G401.6 (cell line): ENCODE measurements around the gene HSPB6.

Experiments
- FAIRE-seq: peaks from 2 replicates; lab custom pipeline; 2012; peaks lifted over from hg19 to GRCh38; lab: Jason Lieb, UNC

HSPB6 gene

GRCh38 chr19:35744430-35745327, 12.2 kb downstream of the HSPB6 start:
- FAIRE-seq, result peak; percentile 95

DNA sequence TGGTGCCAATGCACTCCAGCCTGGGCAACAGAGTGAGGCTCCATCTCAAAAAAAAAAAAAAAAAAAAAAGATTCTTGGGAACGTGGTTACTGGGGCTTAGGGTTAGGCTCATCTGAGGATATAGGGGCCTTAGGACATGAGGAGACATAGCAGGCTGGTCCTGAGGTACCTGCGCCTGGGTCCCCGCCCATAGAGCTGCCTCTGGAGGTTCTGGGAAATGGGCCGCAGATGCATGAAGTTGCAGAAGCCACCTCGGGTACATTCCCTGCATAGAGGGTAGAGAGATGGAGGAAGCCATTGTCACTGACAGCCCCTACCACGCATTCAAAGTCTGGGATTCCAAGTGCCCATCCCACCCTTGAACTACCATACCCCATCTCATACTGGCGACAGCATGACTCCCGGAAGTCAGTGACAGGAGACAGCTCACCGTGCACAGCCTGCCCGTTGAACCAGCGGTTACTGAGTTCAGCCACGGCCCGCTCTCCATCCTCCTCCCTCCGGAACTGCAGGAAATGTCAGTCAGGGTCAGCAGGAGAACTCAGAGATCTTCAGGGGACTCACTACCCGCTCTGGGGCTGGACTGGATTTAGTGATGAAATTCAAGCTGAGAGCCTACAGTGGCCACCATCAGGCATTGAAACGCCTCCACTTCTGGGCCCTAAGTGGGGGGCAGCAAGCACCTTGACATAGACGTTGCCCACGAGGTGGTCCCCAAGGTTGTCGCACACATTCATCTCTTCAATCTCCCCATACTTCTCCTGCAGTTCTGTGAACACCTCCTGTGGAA, 13.0 kb downstream of the HSPB6 start:
- no peak for FAIRE-seq

DNA sequence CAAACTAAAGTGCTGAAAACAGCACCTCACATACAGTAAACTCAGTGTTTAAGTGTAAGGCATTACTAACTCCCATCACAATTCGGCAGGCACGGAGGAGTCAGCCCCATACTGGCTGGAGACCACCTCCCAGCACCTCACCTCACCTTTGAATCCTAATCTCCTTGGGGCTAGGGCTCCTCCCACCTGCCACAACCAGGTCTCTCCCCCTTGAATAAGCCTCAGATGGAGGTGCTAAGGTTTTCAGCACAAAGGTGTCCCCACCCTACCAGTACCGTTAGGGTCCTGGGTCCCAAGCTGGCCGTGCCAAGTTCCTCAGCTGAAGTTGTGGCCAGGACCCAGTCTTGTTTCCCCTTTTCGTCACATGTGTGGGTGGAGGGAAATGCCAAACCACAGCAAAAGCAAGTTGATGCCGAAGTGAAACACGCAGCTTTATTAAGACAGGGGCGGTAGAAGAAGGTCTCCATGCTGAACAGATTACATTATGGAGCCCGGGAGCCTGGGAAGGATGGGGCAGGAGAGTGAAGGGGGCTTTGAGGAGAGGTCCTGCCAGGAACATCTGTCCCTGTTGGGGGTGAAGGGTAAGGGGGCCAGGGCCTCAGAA, 14.6 kb downstream of the HSPB6 start, which contains the start of gene IGFLR1:
TSS of gene IGFLR1 (minus strand) at position 332 of the 604 bp plus-strand sequence. CDS start 1,272 bp downstream, outside the sequence.
- no peak for FAIRE-seq

- FAIRE-seq, result no peak
Measured at GRCh38 chr19:35741203-35741515, 15.7 kb downstream of the HSPB6 start.

GRCh38 chr19:35740423-35741202, 16.2 kb downstream of the HSPB6 start:
- peak; percentile 96 for FAIRE-seq

GRCh38 chr19:35740108-35740422, 16.8 kb downstream of the HSPB6 start:
- FAIRE-seq, result no peak

- FAIRE-seq, result no peak
Measured at GRCh38 chr19:35739275-35740107, 17.3 kb downstream of the HSPB6 start.

- no peak for FAIRE-seq
Measured at GRCh38 chr19:35738887-35739229, 18.0 kb downstream of the HSPB6 start.

GRCh38 chr19:35738021-35738886, 18.6 kb downstream of the HSPB6 start:
- no peak for FAIRE-seq

DNA sequence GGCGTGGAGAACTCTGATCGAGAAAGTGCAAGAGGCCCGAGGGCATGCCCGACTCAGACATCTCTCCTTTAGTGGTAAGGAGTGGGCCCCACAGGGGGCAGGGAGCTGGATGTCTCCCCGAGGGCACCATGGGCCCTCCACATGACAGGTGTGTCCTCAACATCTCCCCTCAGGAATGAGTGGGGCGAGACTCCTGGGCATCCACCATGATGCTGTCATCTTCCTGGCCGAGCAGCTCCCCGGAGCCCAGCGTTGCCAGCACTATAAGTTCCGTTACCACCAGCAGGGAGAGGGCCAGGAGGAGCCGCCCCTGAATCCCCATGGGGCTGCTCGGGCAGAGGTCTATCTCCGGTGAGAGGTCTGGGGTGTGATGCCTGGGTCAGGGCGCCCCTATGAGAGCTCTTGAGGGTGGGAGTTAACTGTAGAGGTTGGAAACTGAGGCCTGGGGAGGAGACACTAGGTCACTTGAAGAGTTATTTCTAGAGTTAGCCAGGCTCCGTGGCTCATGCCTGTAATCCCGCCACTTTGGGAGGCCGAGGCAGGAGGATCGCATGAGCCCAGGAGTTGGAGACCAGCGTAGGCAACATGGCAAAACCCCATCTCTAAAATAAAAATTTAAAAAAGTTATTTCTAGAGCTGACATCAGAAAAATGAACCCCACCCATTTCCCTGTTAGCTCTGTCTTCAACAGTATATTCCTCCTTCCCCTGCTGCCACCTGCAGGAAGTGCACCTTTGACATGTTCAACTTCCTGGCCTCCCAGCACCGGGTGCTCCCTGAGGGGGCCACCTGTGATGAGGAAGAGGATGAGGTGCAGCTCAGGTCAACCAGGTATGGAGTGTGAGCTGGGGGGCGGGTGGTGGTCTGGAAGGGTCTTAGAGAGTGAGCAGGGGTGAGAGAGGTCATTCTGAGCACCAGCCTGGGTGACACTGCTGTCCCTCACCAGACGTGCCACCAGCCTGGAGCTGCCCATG, 19.6 kb downstream of the HSPB6 start:
- no peak for FAIRE-seq

DNA sequence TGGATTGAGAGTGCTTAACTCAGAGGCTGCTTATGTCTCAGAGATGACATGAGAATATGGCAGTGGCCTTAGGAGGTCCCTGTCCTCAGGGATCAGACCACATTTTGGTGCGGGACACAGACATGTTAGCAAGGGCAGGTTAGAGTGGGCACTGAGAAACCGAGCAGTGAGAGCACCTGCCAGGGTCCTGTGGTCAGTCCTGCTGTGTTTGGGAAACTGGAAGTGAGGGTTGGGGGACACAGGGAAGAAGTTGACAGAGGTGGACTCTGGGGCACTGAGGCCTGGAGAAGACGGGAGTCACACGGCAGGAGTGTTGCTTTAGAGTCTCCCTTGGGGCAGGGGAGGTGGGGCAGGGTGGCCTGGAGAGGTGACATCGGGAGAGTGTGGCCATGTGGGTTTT, 21.9 kb downstream of the HSPB6 start:
- FAIRE-seq, result no peak

- no peak for FAIRE-seq
Measured at GRCh38 chr19:35734273-35734672, 22.6 kb downstream of the HSPB6 start.

DNA sequence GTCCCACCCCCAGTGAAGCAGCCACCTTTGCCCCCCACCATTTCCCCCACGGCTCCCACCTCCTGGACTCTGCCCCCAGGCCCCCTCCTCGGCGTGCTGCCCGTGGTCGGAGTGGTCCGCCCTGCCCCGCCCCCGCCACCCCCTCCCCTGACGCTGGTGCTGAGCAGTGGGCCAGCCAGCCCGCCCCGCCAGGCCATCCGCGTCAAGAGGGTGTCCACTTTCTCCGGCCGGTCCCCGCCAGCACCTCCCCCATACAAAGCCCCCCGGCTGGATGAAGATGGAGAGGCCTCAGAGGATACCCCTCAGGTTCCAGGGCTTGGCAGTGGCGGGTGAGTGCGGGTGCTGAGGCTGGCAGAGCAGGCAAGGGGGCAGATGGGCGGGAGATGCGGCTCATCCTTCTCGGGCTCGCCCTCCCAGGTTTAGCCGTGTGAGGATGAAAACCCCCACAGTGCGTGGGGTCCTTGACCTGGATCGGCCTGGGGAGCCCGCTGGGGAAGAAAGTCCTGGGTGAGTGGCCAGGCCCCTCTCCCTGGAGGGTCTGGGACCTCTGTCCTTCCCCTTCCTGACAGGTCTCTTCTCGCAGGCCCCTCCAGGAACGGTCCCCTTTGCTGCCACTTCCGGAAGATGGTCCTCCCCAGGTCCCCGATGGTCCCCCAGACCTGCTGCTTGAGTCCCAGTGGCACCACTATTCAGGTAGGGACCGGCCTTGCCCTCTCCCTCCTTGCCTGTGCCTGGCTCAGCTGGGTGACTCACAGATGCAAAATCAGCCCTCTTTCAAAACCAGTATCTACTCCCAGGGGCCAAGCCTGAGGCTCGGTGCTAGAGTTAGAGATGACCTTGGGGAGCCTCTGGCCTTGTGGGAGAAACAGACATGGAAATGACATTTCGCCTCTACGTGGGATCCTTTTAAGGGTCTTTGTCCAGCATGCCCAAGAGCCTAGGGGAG, 23.4 kb downstream of the HSPB6 start:
- no peak for FAIRE-seq

- FAIRE-seq, result no peak
Measured at GRCh38 chr19:35732540-35733179, 24.2 kb downstream of the HSPB6 start.

- no peak for FAIRE-seq
Measured at GRCh38 chr19:35731779-35732405, 24.9 kb downstream of the HSPB6 start.

DNA sequence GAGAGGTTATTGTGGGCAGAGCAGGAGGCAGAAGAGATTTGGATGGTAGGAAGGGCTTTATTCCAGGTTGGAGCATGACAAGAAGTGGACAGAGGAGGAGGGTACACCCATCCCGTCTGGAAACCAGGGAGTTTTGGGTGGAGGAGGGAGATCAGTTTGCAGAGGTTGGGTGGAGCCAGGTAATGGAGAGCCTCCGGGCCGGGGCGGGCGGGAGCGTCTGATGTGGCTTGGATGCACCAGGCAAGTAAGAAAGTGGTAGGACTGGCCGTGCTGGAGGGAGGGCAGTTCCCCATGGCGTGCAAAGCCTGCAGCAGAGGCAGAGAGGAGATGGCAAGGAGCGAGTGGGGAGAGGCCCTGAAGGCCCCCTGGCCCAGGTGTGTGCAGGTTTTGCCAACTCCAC, 25.5 kb downstream of the HSPB6 start:
- FAIRE-seq, result no peak

GRCh38 chr19:35730326-35730725, 26.5 kb downstream of the HSPB6 start:
- no peak for FAIRE-seq
